Stimulated activated CD4-positive, alpha-beta T cell treated with anti-CD3 and anti-CD28 coated beads, Interleukin-15, amount 100 ng/mL, for 24 hours (primary cell): ENCODE measurements around the gene CAMK4.
A peak's percentile ranks its signal among the peaks of the same experiment; 100 is the strongest.
"Not testable (repeated sequence)": the region's sequence is repeated elsewhere in the genome, so short reads cannot be mapped to it uniquely, and the experiment has no call there.

ENCODE experiments used
- DNase-seq: peaks from one replicate; pipeline ENCODE4 v3.0.0-alpha.2; 2020

Gene CAMK4

GRCh38 chr5:111386832-111387162 is 162.6 kb downstream of the CAMK4 start:
- DNase-seq: no peak

GRCh38 chr5:111387361-111387760 is 163.2 kb downstream of the CAMK4 start:
- DNase-seq: no peak

DNA sequence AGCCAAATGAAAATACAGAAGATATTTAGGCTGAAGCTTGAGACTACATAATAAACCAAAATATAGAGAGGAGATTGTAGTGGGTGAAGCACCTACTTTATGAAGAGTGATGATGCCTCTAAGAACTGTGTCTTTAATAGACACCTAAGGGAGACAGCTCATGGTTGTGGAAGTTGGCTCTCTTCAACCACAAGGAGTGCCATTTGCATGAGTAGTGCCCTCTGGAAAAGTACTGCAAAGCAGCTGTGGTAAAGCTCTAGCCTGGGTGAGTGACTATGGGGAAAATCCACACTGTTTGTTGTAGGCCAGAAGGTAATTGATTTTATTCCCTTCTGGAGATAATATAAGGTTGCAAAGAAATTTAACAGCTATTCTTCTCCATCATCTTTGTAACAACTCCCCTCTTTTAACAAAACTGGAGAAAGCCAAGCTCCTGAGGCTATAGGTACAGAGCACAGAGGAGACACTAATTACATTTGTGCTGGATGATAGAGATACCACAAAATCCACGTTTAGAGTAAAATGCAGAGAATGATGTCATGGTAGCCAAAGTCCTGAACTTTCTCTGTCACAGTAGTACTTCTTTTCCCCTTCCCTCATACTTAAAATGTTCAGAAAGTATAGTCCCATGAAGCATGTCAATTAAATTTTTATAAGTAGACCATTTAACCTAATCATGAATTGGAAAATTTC is 165.4 kb downstream of the CAMK4 start:
- no peak for DNase-seq

GRCh38 chr5:111392181-111392580 is 168.0 kb downstream of the CAMK4 start:
- no peak for DNase-seq

GRCh38 chr5:111394586-111394985 is 170.4 kb downstream of the CAMK4 start:
- DNase-seq: no peak

DNA sequence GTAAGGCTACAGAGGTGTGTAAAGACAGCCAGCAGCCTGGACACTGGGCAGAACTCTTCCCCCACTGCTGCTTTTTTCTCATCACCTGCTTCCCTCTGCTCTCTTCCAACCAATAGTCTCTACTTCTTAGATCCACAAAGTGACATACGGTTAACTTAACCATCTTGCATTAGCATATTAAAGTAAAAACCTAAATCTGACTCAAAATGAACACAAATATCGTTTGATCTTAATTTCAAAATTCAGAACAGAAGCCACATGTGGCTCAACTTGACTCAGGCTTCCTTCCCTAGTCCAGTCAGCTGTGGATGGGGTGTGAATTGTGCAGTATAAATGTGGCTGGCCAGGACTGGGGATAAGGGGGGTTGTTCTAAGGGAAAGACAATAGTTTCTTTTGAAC is 173.8 kb downstream of the CAMK4 start:
- DNase-seq: no peak

- DNase-seq: no peak
Measured at GRCh38 chr5:111399113-111399512, 174.9 kb downstream of the CAMK4 start.

DNA sequence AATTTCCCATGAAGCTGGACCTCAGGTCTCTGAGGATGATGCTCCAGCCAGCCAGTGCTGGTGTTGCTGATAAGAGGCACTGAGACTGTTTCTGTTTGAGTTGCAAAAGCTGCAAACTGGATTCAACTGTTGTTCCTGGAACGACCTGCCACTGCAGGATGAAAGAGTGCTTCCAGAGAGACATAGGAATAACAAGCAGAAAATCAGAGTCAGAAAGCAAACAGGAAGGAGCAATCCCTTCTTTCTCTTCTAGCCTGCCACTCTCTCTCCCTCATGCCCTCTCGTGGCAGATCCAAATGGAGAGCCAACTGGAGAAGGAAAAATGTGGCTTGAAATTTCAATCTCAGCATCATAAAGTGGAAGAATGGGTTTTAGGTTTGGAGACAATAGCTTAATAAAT is 177.7 kb downstream of the CAMK4 start:
- DNase-seq: no peak

DNA sequence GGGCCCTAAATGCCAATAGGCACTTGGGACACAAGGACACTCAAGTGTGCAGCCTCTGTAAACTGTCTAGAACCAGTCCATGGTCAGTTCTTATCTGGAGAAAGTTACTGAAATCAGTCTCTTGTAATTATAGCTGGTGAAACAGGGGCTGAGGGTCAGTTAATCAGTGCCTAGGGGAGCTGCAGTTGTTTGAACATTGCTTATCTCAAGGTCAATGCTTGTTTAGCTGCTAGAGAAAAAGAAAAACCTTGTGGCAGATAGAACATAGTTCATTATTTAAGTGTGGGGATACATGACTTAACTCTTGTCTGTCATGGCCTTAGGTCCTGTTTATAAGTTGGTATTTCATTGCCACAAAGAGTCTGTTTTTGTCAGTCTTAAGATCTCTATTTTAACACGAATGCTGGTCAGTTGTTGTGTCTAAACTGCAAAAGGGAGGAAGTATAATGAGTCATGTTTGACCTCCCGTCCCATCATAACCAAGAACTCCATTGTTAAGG is 180.1 kb downstream of the CAMK4 start:
- no peak for DNase-seq

DNA sequence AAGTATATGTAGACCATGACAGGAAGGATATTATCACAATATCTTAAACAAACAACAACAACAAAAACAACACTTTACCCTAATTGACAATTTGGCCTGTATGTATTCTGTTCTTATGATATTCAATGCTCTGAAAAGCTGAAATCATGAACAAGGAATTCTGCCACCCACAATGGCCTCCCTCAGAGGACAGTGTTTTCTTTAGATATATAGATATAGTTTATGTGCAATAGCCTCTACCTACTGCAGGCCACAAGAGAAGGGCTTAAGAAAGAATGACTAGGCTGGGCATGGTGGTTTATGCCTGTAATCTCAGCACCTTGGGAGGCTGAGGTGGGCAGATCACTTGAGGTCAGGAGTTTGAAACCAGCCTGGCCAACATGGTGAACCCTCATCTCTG is 183.4 kb downstream of the CAMK4 start:
- no peak for DNase-seq

DNA sequence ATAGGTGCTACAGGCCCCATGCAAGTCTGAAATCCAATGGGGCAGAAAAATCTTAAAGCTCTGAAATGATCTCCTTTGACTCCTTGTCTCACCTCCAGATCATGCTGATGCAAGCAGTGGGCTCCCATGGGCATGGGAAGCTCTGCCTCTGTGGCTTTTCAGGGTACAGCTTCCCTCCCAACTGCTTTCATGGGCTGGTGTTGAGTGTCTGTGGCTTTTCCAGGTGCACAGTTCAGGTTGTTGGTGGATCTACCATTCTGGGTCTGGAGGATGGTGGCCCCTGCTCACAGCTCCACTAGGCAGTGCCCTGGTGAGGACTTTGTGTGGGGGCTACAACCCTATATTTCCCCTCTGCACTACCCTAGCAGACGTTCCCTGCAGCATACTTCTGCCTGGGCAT is 184.6 kb downstream of the CAMK4 start:
- DNase-seq: no peak

- DNase-seq: not testable (repeated sequence)
Measured at GRCh38 chr5:111409266-111409665, 185.1 kb downstream of the CAMK4 start.

DNA sequence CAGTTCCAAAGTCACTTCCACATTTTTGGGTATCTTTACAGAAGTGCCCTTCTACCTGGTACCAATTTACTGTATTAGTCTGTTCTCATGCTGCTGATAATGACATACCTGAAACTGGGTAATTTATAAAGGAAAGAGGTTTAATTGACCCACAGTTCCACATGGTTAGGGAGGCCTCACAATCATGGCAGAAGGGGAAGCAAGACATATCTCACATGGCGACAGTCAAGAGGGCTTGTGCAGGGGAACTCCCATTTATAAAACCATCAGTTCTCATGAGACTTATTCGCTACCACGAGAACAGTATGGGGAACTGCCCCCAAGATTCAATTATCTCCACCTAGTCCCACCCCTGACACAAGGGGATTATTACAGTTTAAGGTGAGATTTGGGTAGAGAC is 185.9 kb downstream of the CAMK4 start:
- DNase-seq: not testable (repeated sequence)

GRCh38 chr5:111411301-111411700 is 187.1 kb downstream of the CAMK4 start:
- no peak for DNase-seq

- DNase-seq: no peak
Measured at GRCh38 chr5:111412593-111412992, 188.4 kb downstream of the CAMK4 start.

DNA sequence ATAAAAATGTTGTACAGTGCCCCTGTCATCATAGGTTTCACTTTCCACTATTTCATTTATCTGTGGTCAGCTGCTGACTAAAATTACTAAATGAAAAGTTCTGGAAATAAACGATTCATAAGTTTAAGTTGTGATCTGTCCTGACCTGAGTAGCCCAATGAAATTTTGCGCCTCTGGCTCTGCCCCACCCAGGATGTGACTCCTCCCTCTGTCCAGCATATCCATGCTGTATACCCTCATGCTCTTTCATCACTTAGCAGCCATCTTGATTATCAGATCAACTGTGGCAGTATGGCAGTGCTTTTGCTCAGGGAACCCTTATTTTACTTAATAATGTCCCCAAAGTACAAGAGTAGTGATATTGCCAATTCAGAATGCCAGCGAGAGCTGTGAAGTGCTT is 190.9 kb downstream of the CAMK4 start:
- DNase-seq: peak; percentile 21

- DNase-seq: no peak
Measured at GRCh38 chr5:111422245-111422644, 198.1 kb downstream of the CAMK4 start.

DNA sequence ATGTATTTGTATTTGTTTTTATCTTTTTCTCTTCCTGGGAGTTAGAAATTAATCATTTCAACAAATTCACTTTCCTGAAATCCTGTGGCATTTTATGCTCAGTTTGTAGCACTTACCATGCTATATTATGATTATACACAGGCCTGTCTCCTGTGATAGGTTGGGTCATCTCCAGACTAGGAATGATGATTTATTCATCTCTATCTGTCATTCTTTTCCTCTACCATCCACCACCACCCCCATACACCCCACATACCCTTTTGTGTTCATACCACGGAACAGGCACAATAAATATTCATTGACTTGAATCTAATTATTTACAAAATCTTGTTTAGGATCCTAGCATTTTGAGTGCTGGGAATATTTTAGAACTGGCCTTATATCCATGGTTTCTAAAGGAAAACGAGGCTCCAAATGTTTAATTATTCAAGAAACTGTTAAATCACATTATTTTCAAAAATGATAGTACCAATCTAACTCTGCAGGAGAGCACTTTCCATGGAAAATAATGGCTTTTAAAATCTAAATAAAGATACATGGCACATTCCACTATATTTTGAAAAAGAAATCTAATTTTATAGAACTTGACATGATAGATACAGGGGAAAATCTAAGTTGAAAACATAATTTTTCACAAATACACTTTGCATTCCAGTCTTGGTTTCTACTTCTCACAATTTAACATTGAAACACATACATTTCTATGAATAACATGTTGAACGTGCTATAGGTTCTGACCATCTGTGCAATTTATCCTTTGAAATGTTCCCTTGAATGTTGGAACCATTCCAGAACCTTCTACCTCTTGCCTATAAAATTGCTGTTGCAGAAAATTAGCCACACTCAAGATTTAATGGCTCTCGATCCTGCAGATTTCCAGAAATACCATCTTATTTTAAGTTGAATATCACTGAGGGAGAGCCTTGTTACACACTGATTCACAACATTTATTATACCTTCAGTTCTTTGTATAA is 198.8 kb downstream of the CAMK4 start:
- no peak for DNase-seq

DNA sequence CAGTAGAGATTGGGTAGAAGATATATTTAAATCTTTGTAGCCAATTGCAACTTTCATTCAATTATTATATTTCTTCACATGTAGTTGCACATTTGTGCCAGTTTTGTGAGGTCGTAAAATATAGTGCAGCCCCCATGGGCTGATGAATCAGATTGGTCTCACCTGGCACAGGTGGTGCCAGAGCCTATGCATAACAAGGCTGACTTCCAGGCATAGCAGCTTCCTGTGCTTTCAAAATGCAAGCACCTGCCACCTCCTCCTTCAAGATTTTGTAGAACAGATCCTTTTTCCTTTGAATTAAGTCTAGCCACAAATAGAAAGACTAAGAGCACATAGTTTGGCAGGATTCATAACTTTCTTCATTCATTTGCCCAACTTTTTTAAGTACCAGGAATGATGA is 201.0 kb downstream of the CAMK4 start:
- no peak for DNase-seq

GRCh38 chr5:111427762-111428161 is 203.6 kb downstream of the CAMK4 start:
- DNase-seq: no peak

DNA sequence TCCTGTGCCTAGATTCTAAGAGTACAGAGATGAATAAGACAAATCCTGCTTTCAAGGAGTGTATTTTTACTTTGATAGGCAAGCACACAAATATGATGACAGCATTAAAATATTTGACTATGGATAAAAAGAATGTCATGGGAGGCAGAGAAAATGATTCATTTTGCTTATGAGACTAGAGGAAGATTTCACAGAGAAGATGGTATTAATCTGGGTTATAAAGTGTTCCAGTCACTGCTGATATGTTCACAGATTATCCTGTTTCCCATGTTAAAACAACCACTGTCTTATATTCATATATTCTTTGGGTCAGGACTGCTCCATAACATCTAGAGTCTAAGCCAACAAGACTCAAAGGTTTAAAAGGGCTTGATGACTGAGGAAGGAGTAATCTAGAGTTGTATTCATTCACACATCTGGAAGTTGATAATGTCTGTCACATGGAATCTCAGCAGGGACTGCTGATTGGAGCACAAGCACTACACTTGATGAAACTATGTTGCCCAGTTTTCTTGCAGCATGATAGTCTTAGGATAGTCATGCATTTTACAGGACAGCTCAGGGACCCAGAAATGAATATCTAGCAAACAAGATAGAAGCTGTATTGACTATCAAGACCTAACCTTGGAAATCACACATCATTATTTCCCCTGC is 208.8 kb downstream of the CAMK4 start:
- DNase-seq: no peak

DNA sequence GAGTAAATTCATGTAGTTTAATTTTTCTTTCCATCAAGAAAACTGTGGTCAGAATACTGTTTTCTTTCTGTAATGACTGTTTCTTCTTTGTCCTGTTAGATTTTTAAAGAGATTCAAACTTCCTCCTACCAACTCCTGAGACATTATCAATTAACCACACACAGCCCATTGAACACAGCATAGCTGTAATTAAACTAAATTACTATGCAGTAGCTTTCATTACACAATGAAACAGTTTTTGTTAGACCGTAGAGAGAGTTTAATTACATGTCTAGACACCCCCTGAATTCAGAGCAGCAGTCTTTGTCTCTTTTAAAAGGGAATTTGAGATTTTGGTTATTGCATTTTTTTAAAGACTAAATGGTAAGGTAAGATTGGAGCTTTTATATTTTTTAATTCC is 210.6 kb downstream of the CAMK4 start:
- DNase-seq: no peak

GRCh38 chr5:111439473-111440075 is 215.4 kb downstream of the CAMK4 start:
- no peak for DNase-seq
